HEK293 (cell line): ENCODE data around the gene ATP8A1.

Experiments
- CTCF ChIA-PET: fragments of 350-600 bp; formaldehyde crosslinking; extraction: SDS; loops from one replicate; lab custom pipeline; 2021; ENCODE audit warnings: antibody characterized with exemption; lab: Yijun Ruan, JAX
- POLR2A ChIA-PET: fragments of 300-600 bp; formaldehyde crosslinking; extraction: SDS; loops from one replicate; lab custom pipeline; 2020; ENCODE audit warnings: antibody characterized with exemption, inconsistent platforms; lab: Yijun Ruan, JAX
- H3K27ac ChIP-seq: fragments of 200-500 bp; sonication (Bioruptor generic); 2 replicates; pipeline ENCODE4 v1.5.1; 2014; ENCODE audit warnings: low read depth, low read length, control low read depth, inconsistent platforms; ENCODE audit errors: extremely low read depth
- H3K36me3 ChIP-seq, 2 experiments: fragments of 200-500 bp in 1 of 2; sonication (Bioruptor generic) in 1 of 2; 1 replicate in 1 of 2; 2 replicates in 1 of 2; pipeline ENCODE4 v1.5.1; 2014 to 2017; ENCODE audit warnings: inconsistent platforms in 2 of 2, low read length in 2 of 2; ENCODE audit not compliant: control insufficient read depth in 2 of 2, insufficient read depth in 1 of 2
- H3K4me1 ChIP-seq: fragments of 200-500 bp; sonication (Bioruptor generic); 2 replicates; pipeline ENCODE4 v1.5.1; 2014; ENCODE audit warnings: mild to moderate bottlenecking, low read length, inconsistent platforms; ENCODE audit not compliant: control insufficient read depth, insufficient read depth
- H3K4me3 ChIP-seq: 2 replicates; pipeline ENCODE4 v1.5.1; 2011; ENCODE audit warnings: low read depth, mild to moderate bottlenecking, control low read depth, low read length, moderate library complexity
- H3K9me3 ChIP-seq: fragments of 200-500 bp; sonication (Bioruptor generic); 2 replicates; pipeline ENCODE4 v1.5.1; 2014; ENCODE audit warnings: low read depth, low read length, inconsistent platforms; ENCODE audit not compliant: control insufficient read depth, insufficient read depth
- BCL11A ChIP-seq: fragments of 450-650 bp; formaldehyde crosslinking; IDR thresholded peaks from 2 replicates; pipeline ENCODE4 v1.5.1; 2016; ENCODE audit warnings: low read depth, missing biosample characterization, missing genetic modification characterization
- KLF1 ChIP-seq: fragments of 450-650 bp; formaldehyde crosslinking; IDR thresholded peaks from 2 replicates; pipeline ENCODE4 v1.5.1; 2016; ENCODE audit warnings: missing biosample characterization, missing genetic modification characterization
- KLF10 ChIP-seq: fragments of 450-650 bp; IDR thresholded peaks from 2 replicates; pipeline ENCODE4 v1.5.1; 2018; ENCODE audit warnings: missing biosample characterization, mild to moderate bottlenecking, missing genetic modification characterization
- MYNN ChIP-seq: fragments of 450-650 bp; formaldehyde crosslinking; IDR thresholded peaks from 2 replicates; pipeline ENCODE4 v1.5.1; 2016; ENCODE audit warnings: missing biosample characterization, missing genetic modification characterization, borderline replicate concordance
- PBX3 ChIP-seq: sonication (generic); formaldehyde crosslinking; IDR thresholded peaks from 2 replicates; pipeline ENCODE4 v1.8.1; 2022; ENCODE audit warnings: mild to moderate bottlenecking, moderate library complexity, missing genetic modification reagents
- SCRT1 ChIP-seq: fragments of 450-650 bp; formaldehyde crosslinking; IDR thresholded peaks from 2 replicates; pipeline ENCODE4 v1.5.1; 2016; ENCODE audit warnings: missing biosample characterization, missing genetic modification characterization, borderline replicate concordance
- ZBTB26 ChIP-seq: fragments of 450-650 bp; formaldehyde crosslinking; optimal IDR thresholded peaks from 2 replicates; pipeline ENCODE3; 2016; ENCODE audit warnings: missing biosample characterization, mild to moderate bottlenecking, missing genetic modification characterization
- ZFP3 ChIP-seq: fragments of 450-650 bp; formaldehyde crosslinking; IDR thresholded peaks from 2 replicates; pipeline ENCODE4 v1.5.1; 2016; ENCODE audit warnings: low read depth, missing biosample characterization, missing genetic modification characterization
- ZNF16 ChIP-seq: fragments of 450-650 bp; formaldehyde crosslinking; IDR thresholded peaks from 2 replicates; pipeline ENCODE4 v1.5.1; 2016; ENCODE audit warnings: low read depth, missing biosample characterization, missing genetic modification characterization
- ZNF202 ChIP-seq: fragments of 450-650 bp; formaldehyde crosslinking; IDR thresholded peaks from 2 replicates; pipeline ENCODE4 v1.5.1; 2016; ENCODE audit warnings: missing biosample characterization, missing genetic modification characterization, borderline replicate concordance
- ZNF211 ChIP-seq: fragments of 450-650 bp; formaldehyde crosslinking; IDR thresholded peaks from 2 replicates; pipeline ENCODE4 v1.5.1; 2016; ENCODE audit warnings: low read depth, missing biosample characterization, missing genetic modification characterization
- ZNF426 ChIP-seq: fragments of 450-650 bp; formaldehyde crosslinking; IDR thresholded peaks from 2 replicates; pipeline ENCODE4 v1.5.1; 2017; ENCODE audit warnings: missing biosample characterization, missing genetic modification characterization, mild to moderate bottlenecking, inconsistent platforms, moderate library complexity
- ZNF518A ChIP-seq: fragments of 450-650 bp; formaldehyde crosslinking; conservative IDR thresholded peaks from 2 replicates; pipeline ENCODE4 v1.5.1; 2016; ENCODE audit warnings: low read depth, missing biosample characterization, missing genetic modification characterization
- ZNF521 ChIP-seq: fragments of 450-650 bp; formaldehyde crosslinking; IDR thresholded peaks from 2 replicates; pipeline ENCODE4 v1.5.1; 2017; ENCODE audit warnings: missing biosample characterization, mild to moderate bottlenecking, missing genetic modification characterization
- ZNF600 ChIP-seq: fragments of 450-650 bp; formaldehyde crosslinking; IDR thresholded peaks from 2 replicates; pipeline ENCODE4 v1.5.1; 2016; ENCODE audit warnings: missing biosample characterization, missing genetic modification characterization
- ZNF623 ChIP-seq: fragments of 450-650 bp; formaldehyde crosslinking; IDR thresholded peaks from 2 replicates; pipeline ENCODE4 v1.5.1; 2016; ENCODE audit warnings: missing biosample characterization, missing genetic modification characterization
- ZNF626 ChIP-seq: fragments of 450-650 bp; sonication (Bioruptor Pico); formaldehyde crosslinking; IDR thresholded peaks from 2 replicates; pipeline ENCODE4 v1.5.1; 2018; ENCODE audit warnings: missing biosample characterization, missing genetic modification characterization, inconsistent platforms
- ZNF654 ChIP-seq: fragments of 450-650 bp; formaldehyde crosslinking; IDR thresholded peaks from 2 replicates; pipeline ENCODE4 v1.5.1; 2016; ENCODE audit warnings: low read depth, missing biosample characterization, missing genetic modification characterization
- ZNF701 ChIP-seq: fragments of 450-650 bp; formaldehyde crosslinking; IDR thresholded peaks from 2 replicates; pipeline ENCODE4 v1.5.1; 2016; ENCODE audit warnings: missing biosample characterization, missing genetic modification characterization
- ZNF843 ChIP-seq: fragments of 450-650 bp; formaldehyde crosslinking; IDR thresholded peaks from 2 replicates; pipeline ENCODE4 v1.5.1; 2016; ENCODE audit warnings: missing biosample characterization, missing genetic modification characterization
- ZSCAN4 ChIP-seq: fragments of 450-650 bp; formaldehyde crosslinking; IDR thresholded peaks from 2 replicates; pipeline ENCODE4 v1.5.1; 2017; ENCODE audit warnings: missing biosample characterization, missing genetic modification characterization

The ATP8A1 gene

GRCh38 chr4:42641656-42642055 is 15.2 kb downstream of the ATP8A1 start:
- H3K9me3 ChIP-seq = no peaks in the 10 kb centered on the region
- ChIA-PET POLR2A (interaction anchor here (1.0 to 1.7 kb wide), 2 partner anchors 14 to 16 kb away, joined by 3 to 5 read pairs; partner anchors contain the start of gene ATP8A1), CTCF (no interaction called here)
- H3K4me1 ChIP-seq = peaks cover 8% of the 10 kb centered on the region
- H3K4me3 ChIP-seq = no peak overlapping the region
- H3K36me3 ChIP-seq = no peaks in the 10 kb centered on the region
- no peak for TF ChIP-seq ZNF623 (tag by site-specific recombination)
- TF ChIP-seq ZNF16 (tag by site-specific recombination) = no peak
- TF ChIP-seq ZNF701 (tag by site-specific recombination) = no peak
- TF ChIP-seq ZNF202 (tag by site-specific recombination) = no peak
- TF ChIP-seq ZNF843 = no peak
- H3K27ac ChIP-seq = no peak overlapping the region

- TF ChIP-seq SCRT1 (tag by site-specific recombination) (no peak), KLF1 (tag by site-specific recombination) (peak; percentile 65), KLF10 (tag by site-specific recombination) (0 out of 2 replicates have a peak, but pooled peaks have one; percentile 43), ZNF518A (tag by site-specific recombination) (no peak)
- H3K36me3 ChIP-seq = no peaks in the 10 kb centered on the region
- no peaks in the 10 kb centered on the region for H3K9me3 ChIP-seq
- POLR2A ChIA-PET = interaction anchor here (1.0 kb wide), 1 partner anchor 15 kb away, joined by 3 read pairs; no protein-coding TSS in a partner anchor
- no peak overlapping the region for H3K27ac ChIP-seq
- peaks cover 8% of the 10 kb centered on the region for H3K4me1 ChIP-seq
- CTCF ChIA-PET = no interaction called here
- no peak overlapping the region for H3K4me3 ChIP-seq
Observed at GRCh38 chr4:42641161-42641560, 15.7 kb downstream of the ATP8A1 start.

- H3K27ac ChIP-seq = no peak overlapping the region
- ChIA-PET POLR2A (interaction anchor here (0.8 to 1.0 kb wide), 2 partner anchors 11 to 16 kb away, joined by 3 to 4 read pairs; partner anchors contain the start of gene ATP8A1), CTCF (no interaction called here)
- H3K4me1 ChIP-seq = peaks cover 8% of the 10 kb centered on the region
- H3K4me3 ChIP-seq = no peak overlapping the region
- H3K36me3 ChIP-seq = no peaks in the 10 kb centered on the region
- H3K9me3 ChIP-seq = no peaks in the 10 kb centered on the region
- TF ChIP-seq ZNF426 = no peak
- no peak for TF ChIP-seq ZNF211
- TF ChIP-seq ZNF521 = no peak
- no peak for TF ChIP-seq ZNF623 (tag by site-specific recombination)
- TF ChIP-seq MYNN (tag by site-specific recombination) = no peak
- no peak for TF ChIP-seq ZNF654 (tag by site-specific recombination)
- TF ChIP-seq BCL11A (tag by site-specific recombination) = no peak
- TF ChIP-seq ZBTB26 (tag by site-specific recombination) = no peak
- TF ChIP-seq KLF10 (tag by site-specific recombination) = no peak
- no peak for TF ChIP-seq ZSCAN4 (tag by site-specific recombination)
- TF ChIP-seq ZNF600 (tag by site-specific recombination) = no peak
- TF ChIP-seq ZNF626 (tag by site-specific recombination) = no peak
- no peak for TF ChIP-seq PBX3
- no peak for TF ChIP-seq ZFP3 (tag by site-specific recombination)
Observed at GRCh38 chr4:42640613-42641012, 16.3 kb downstream of the ATP8A1 start.
